Lower leg skin (tissue), 3 donors: ENCODE results near the gene RPH3AL.

Source experiments
- CTCF ChIP-seq, 3 donors: fragments of 450-650 bp; IDR thresholded peaks; one replicate each; pipeline ENCODE4 v1.5.1; 2016; ENCODE audit warnings: antibody characterized with exemption in 3 of 3, mild to moderate bottlenecking in 3 of 3, moderate library complexity in 2 of 3
- POLR2A ChIP-seq, 2 donors: fragments of 450-650 bp; IDR thresholded peaks; one replicate each; pipeline ENCODE4 v1.6.1; 2016 to 2017; ENCODE audit warnings: antibody characterized with exemption in 2 of 2, mild to moderate bottlenecking in 1 of 2, moderate library complexity in 1 of 2

GRCh38 chr17:246226-246625, 106.4 kb downstream of the RPH3AL start:
- no peak for TF ChIP-seq CTCF (IDR thresholded peaks at IDR 0.05)
- no peak for TF ChIP-seq POLR2A (IDR thresholded peaks at IDR 0.05)
